ENCODE data around the gene TRIOBP. TPM values are rescaled to one million over a fixed set of nuclear protein-coding genes. Genes with fewer than 3 reads are reported as not detected.

Gene TRIOBP
- total and polyA plus RNA-seq, 2 of the 13 experiments (the other 11 are each of a cell fraction or from before 2014, with no cell fraction given) = 6.1 to 15.4 TPM

DNA sequence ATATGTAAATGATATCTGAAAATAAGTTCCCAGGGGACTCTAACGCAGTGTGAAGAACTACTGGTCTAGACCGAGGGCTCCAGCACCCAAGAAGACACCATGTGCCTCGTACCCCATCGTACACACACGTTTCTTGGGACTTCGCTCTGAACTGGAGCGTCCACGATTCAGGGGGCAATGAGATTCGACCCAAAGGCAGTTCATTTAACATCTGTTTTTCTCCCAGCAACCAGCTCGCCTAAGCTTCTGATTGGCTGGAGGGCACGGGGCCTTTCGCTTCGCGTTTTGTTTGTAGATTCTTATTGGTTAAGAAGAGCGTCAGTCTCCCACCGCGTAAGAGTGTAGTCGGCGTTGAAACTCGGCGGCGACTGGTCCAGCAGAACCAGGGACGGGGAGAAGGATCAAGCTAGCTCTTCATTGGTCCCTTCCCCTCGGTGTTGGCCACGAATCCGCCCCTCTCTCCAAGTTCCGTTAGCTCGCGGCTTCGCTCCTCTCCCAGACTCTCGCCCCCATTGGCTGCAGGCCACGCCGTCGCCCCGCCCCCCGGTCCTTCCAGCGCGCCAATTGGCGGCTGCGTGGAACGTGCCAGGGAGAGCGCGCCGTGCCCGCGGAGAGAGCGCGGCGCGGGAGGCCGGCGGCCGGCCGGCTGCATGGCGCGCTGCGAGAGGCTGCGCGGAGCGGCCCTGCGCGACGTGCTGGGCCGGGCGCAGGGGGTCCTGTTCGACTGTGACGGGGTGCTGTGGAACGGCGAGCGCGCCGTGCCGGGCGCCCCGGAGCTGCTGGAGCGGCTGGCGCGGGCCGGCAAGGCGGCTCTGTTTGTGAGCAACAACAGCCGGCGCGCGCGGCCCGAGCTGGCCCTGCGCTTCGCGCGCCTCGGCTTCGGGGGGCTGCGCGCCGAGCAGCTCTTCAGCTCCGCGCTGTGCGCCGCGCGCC, 38.4 kb upstream of the TRIOBP start, which contains the start of gene PDXP (continued):
- TF ChIP-seq, protein P1, sequence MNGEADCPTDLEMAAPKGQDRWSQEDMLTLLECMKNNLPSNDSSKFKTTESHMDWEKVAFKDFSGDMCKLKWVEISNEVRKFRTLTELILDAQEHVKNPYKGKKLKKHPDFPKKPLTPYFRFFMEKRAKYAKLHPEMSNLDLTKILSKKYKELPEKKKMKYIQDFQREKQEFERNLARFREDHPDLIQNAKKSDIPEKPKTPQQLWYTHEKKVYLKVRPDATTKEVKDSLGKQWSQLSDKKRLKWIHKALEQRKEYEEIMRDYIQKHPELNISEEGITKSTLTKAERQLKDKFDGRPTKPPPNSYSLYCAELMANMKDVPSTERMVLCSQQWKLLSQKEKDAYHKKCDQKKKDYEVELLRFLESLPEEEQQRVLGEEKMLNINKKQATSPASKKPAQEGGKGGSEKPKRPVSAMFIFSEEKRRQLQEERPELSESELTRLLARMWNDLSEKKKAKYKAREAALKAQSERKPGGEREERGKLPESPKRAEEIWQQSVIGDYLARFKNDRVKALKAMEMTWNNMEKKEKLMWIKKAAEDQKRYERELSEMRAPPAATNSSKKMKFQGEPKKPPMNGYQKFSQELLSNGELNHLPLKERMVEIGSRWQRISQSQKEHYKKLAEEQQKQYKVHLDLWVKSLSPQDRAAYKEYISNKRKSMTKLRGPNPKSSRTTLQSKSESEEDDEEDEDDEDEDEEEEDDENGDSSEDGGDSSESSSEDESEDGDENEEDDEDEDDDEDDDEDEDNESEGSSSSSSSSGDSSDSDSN (CRISPR knock-in tag; IDR thresholded peaks at IDR 0.05) = 0 out of 2 replicates have a peak, but pooled peaks have one; percentile 29
- no peak for TF ChIP-seq ZNF484 (CRISPR knock-in tag; IDR thresholded peaks at IDR 0.05; ENCODE audit: borderline replicate concordance, low read depth)
- peak; percentile 61; the same call in 1 of the 2 replicates for TF ChIP-seq YEATS4 (CRISPR knock-in tag; IDR thresholded peaks at IDR 0.05; ENCODE audit: borderline replicate concordance)
- no peak for TF ChIP-seq SCMH1 (CRISPR knock-in tag; IDR thresholded peaks at IDR 0.05; ENCODE audit: borderline replicate concordance)
- no peak for TF ChIP-seq ZNF660 (CRISPR knock-in tag; IDR thresholded peaks at IDR 0.05; ENCODE audit: borderline replicate concordance, low read depth)
- no peak for TF ChIP-seq ZNF180 (CRISPR knock-in tag; IDR thresholded peaks at IDR 0.05; ENCODE audit: borderline replicate concordance, low read depth)
- TF ChIP-seq, protein P2, sequence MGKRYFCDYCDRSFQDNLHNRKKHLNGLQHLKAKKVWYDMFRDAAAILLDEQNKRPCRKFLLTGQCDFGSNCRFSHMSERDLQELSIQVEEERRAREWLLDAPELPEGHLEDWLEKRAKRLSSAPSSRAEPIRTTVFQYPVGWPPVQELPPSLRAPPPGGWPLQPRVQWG (CRISPR knock-in tag; IDR thresholded peaks at IDR 0.05; ENCODE audit: borderline replicate concordance, low read depth) = no peak
- no peak for TF ChIP-seq SP140L (CRISPR knock-in tag; IDR thresholded peaks at IDR 0.05; ENCODE audit: borderline replicate concordance)
- 0 out of 2 replicates have a peak, but pooled peaks have one; percentile 46 for TF ChIP-seq SMAD3 (CRISPR knock-in tag; IDR thresholded peaks at IDR 0.05)
- no peak for TF ChIP-seq SRSF9 (IDR thresholded peaks at IDR 0.05; ENCODE audit: borderline replicate concordance, insufficient read depth, low read depth, low read length, poor library complexity, severe bottlenecking)
- TF ChIP-seq, protein P3, sequence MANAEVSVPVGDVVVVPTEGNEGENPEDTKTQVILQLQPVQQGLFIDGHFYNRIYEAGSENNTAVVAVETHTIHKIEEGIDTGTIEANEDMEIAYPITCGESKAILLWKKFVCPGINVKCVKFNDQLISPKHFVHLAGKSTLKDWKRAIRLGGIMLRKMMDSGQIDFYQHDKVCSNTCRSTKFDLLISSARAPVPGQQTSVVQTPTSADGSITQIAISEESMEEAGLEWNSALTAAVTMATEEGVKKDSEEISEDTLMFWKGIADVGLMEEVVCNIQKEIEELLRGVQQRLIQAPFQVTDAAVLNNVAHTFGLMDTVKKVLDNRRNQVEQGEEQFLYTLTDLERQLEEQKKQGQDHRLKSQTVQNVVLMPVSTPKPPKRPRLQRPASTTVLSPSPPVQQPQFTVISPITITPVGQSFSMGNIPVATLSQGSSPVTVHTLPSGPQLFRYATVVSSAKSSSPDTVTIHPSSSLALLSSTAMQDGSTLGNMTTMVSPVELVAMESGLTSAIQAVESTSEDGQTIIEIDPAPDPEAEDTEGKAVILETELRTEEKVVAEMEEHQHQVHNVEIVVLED (CRISPR knock-in tag; IDR thresholded peaks at IDR 0.05; ENCODE audit: borderline replicate concordance) = peak; percentile 77; the same call in 1 of the 2 replicates
- TF ChIP-seq HIVEP1 (CRISPR knock-in tag; IDR thresholded peaks at IDR 0.05) = no peak
- no peak for TF ChIP-seq ZNF121 (CRISPR knock-in tag; IDR thresholded peaks at IDR 0.05)
- TF ChIP-seq SMAD1 (CRISPR knock-in tag; IDR thresholded peaks at IDR 0.05; ENCODE audit: borderline replicate concordance, low read depth) = no peak
- TF ChIP-seq HHEX (CRISPR knock-in tag; IDR thresholded peaks at IDR 0.05) = no peak
- peak; percentile 35; the same call in 1 of the 2 replicates for TF ChIP-seq POGZ (CRISPR knock-in tag; IDR thresholded peaks at IDR 0.05)
- no peak for TF ChIP-seq SMAD9 (CRISPR knock-in tag; IDR thresholded peaks at IDR 0.05)
- no peak for TF ChIP-seq PCBP2 (optimal IDR thresholded peaks at IDR 0.05; ENCODE audit: low read depth, low read length, poor library complexity, severe bottlenecking)
- no peak for TF ChIP-seq SMYD3 (CRISPR knock-in tag; IDR thresholded peaks at IDR 0.05)
- TF ChIP-seq, protein P4, sequence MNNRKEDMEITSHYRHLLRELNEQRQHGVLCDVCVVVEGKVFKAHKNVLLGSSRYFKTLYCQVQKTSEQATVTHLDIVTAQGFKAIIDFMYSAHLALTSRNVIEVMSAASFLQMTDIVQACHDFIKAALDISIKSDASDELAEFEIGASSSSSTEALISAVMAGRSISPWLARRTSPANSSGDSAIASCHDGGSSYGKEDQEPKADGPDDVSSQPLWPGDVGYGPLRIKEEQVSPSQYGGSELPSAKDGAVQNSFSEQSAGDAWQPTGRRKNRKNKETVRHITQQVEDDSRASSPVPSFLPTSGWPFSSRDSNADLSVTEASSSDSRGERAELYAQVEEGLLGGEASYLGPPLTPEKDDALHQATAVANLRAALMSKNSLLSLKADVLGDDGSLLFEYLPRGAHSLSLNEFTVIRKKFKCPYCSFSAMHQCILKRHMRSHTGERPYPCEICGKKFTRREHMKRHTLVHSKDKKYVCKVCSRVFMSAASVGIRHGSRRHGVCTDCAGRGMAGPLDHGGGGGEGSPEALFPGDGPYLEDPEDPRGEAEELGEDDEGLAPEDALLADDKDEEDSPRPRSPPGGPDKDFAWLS (CRISPR knock-in tag; IDR thresholded peaks at IDR 0.05; ENCODE audit: borderline replicate concordance) = no peak
- no peak for TF ChIP-seq ZBTB42 (CRISPR knock-in tag; IDR thresholded peaks at IDR 0.05)
- TF ChIP-seq ZNF746 (CRISPR knock-in tag; IDR thresholded peaks at IDR 0.05) = no peak
- no peak for TF ChIP-seq HCFC1 (IDR thresholded peaks at IDR 0.05; ENCODE audit: low read depth, low read length)
